Natural killer cell (primary cell): Measurements from ENCODE around the gene NELFE. TPM values are rescaled to one million over a fixed set of nuclear protein-coding genes. Genes with fewer than 3 reads are reported as not detected.

ENCODE experiments used
- ATAC-seq, 3 donors: fragments of 150-1000 bp in 2 of 3; fragments of 200-7000 bp in 1 of 3; cut with Tn5 transposase; 1 replicate in 1 of 3; 2 replicates in 2 of 3; pipeline ENCODE4 v1.10.0; 2021; ENCODE audit warnings: mild to moderate bottlenecking in 2 of 3, moderate library complexity in 2 of 3
- DNase-seq, 2 donors: peaks; one replicate each; pipeline versions ENCODE4 v3.0.0 to v3.0.0-alpha.2; 2013 to 2021; ENCODE audit warnings: mixed read lengths in 1 of 2
- H3K27ac ChIP-seq: one replicate; pipeline ENCODE4 v1.5.1; 2013; ENCODE audit warnings: mild to moderate bottlenecking, low read length
- H3K27me3 ChIP-seq: one replicate; pipeline ENCODE4 v1.6.1; 2013; ENCODE audit warnings: low read length; ENCODE audit not compliant: control insufficient read depth, insufficient read depth
- H3K36me3 ChIP-seq: one replicate; pipeline ENCODE4 v1.6.1; 2013; ENCODE audit warnings: low read length; ENCODE audit not compliant: control insufficient read depth, insufficient read depth
- H3K4me1 ChIP-seq: one replicate; pipeline ENCODE4 v1.6.1; 2013; ENCODE audit warnings: low read length; ENCODE audit not compliant: control insufficient read depth, insufficient read depth
- H3K4me3 ChIP-seq: one replicate; pipeline ENCODE4 v1.5.1; 2013; ENCODE audit warnings: low read length
- H3K9me3 ChIP-seq: one replicate; pipeline ENCODE4 v1.6.1; 2013; ENCODE audit warnings: low read length; ENCODE audit not compliant: control insufficient read depth, insufficient read depth
- H3K27ac Mint-ChIP-seq, 2 donors: one replicate each; pipeline ENCODE4 v1.8.0; 2022; ENCODE audit warnings: mild to moderate bottlenecking in 2 of 2, mixed read lengths in 2 of 2, moderate library complexity in 1 of 2
- H3K27me3 Mint-ChIP-seq, 2 donors: one replicate each; pipeline ENCODE4 v1.8.0; 2022; ENCODE audit warnings: low read depth in 2 of 2, mixed read lengths in 2 of 2
- H3K36me3 Mint-ChIP-seq: one replicate; pipeline ENCODE4 v1.8.0; 2022; ENCODE audit warnings: mixed read lengths
- H3K4me1 Mint-ChIP-seq, 2 donors: one replicate each; pipeline ENCODE4 v1.8.0; 2022; ENCODE audit warnings: mixed read lengths in 2 of 2
- H3K4me3 Mint-ChIP-seq: one replicate; pipeline ENCODE4 v1.8.0; 2022; ENCODE audit warnings: mild to moderate bottlenecking, moderate library complexity, mixed read lengths
- H3K9me3 Mint-ChIP-seq, 2 donors: one replicate each; pipeline ENCODE4 v1.8.0; 2022; ENCODE audit warnings: mixed read lengths in 2 of 2
- CTCF ChIP-seq: fragments of 200-600 bp; IDR thresholded peaks from one replicate; pipeline ENCODE4 v1.8.0; 2022; ENCODE audit warnings: antibody characterized with exemption
- WGBS: methylation state at CpG from one replicate; pipeline ENCODE4 v1.1.7; 2013; ENCODE audit warnings: missing lambda C conversion rate; ENCODE audit not compliant: insufficient coverage; 5-methylcytosine and 5-hydroxymethylcytosine counted together
- intact Hi-C: fragments of 100-400 bp; cut with micrococcal nuclease; formaldehyde crosslinking; loops from one replicate; pipeline ENCODE4 v1.14.2; 2022
- total RNA-seq, 4 donors: library from RNA; stranded (reverse); fragments of 120-200 nt in 1 of 4; gene quantifications; one replicate each; pipeline versions ENCODE4 v1.2.3 to v1.2.4, GENCODE V29; 2013 to 2022

The NELFE gene
- total RNA-seq, 3 donors from 2014 or later (not counting 1 experiment from before 2014, with no cell fraction given): 52.6 to 62.3 (median 56.3) TPM

GRCh38 chr6:31970604-31971271, 12.0 kb upstream of the NELFE start:
- peak overlapping the region; percentile 98 for H3K27ac ChIP-seq
- no peaks in the 10 kb centered on the region for H3K27me3 Mint-ChIP-seq
- H3K9me3 Mint-ChIP-seq: no peaks in the 10 kb centered on the region
- H3K4me1 Mint-ChIP-seq: peaks cover 20 to 42% of the 10 kb centered on the region in 2 donors
- H3K27me3 ChIP-seq: no peaks in the 10 kb centered on the region
- H3K36me3 Mint-ChIP-seq: no peaks in the 10 kb centered on the region
- H3K27ac Mint-ChIP-seq: peak overlapping the region; percentile 93 to 97
- TF ChIP-seq CTCF: no peak
- H3K4me3 ChIP-seq: no peak overlapping the region
- H3K4me1 ChIP-seq: peaks cover 23% of the 10 kb centered on the region
- peak overlapping the region; percentile 93 for H3K4me3 Mint-ChIP-seq
- WGBS: 88% methylated on average over 18 of the region's 18 CpGs
- ATAC-seq (no peak), DNase-seq (peak in 1 of 2 donors; percentile 32)
- H3K36me3 ChIP-seq: peaks cover 48% of the 10 kb centered on the region
- intact Hi-C loops: loop anchor here (10.0 kb wide), 1 partner anchor 224 kb away; the partner anchor contains the start of genes GPSM3 and PBX2
- H3K9me3 ChIP-seq: no peaks in the 10 kb centered on the region

- H3K4me1 Mint-ChIP-seq: peaks cover 20 to 42% of the 10 kb centered on the region in 2 donors
Measured at GRCh38 chr6:31969712-31970603, 11.2 kb upstream of the NELFE start.

DNA sequence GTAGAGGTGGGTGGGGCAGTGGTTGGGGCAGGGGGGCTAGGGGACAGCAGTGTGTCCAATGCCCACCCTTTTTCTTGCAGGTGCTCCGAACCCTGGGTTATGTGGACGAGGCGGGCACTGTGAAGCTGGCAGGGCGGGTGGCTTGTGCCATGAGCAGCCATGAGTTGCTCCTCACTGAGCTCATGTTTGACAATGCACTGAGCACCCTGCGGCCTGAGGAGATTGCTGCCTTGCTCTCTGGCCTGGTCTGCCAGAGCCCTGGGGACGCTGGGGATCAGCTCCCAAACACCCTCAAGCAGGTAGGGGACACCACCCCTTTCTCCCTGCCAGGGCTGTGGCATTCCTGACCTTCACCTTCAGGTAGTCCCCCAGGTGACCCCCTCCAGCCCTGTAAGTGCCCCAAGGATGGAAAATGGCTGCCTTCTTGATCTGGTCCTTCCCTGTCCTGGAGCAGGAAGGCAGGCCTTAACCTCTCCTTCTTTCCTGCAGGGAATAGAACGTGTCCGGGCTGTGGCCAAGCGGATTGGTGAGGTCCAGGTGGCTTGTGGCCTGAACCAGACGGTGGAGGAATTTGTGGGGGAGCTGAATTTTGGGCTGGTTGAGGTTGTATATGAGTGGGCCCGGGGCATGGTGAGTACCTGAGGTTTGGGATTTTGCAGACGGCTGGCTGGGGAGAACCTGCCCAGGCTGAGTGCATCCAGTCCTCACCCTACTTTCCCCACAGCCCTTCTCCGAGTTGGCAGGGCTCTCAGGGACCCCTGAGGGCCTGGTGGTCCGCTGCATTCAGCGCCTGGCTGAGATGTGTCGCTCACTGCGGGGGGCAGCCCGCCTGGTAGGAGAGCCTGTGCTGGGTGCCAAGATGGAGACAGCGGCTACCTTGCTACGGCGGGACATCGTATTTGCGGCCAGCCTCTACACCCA, 10.3 kb upstream of the NELFE start:
- H3K36me3 Mint-ChIP-seq: peaks cover 7% of the 10 kb centered on the region

More at GRCh38 chr6:31969712-31970603, 11.2 kb upstream of the NELFE start:
- peaks cover 5% of the 10 kb centered on the region for H3K36me3 Mint-ChIP-seq
- H3K4me3 Mint-ChIP-seq: peak overlapping the region; percentile 73
- H3K27me3 Mint-ChIP-seq: no peaks in the 10 kb centered on the region
- no peaks in the 10 kb centered on the region for H3K9me3 Mint-ChIP-seq
- Histone ChIP-seq H3K27ac (peak overlapping the region; percentile 98), H3K9me3 (no peaks in the 10 kb centered on the region), H3K4me3 (no peak overlapping the region), H3K4me1 (peaks cover 23% of the 10 kb centered on the region), H3K27me3 (no peaks in the 10 kb centered on the region), H3K36me3 (peaks cover 56% of the 10 kb centered on the region)
- WGBS: 89% methylated on average over 15 of the region's 17 CpGs
- intact Hi-C loops: loop anchor here (10.0 kb wide), 1 partner anchor 225 kb away; the partner anchor contains the start of genes GPSM3 and PBX2
- H3K27ac Mint-ChIP-seq: peak overlapping the region; percentile 93 to 97
- ATAC-seq (no peak), DNase-seq (peak in 1 of 2 donors; percentile 20)
- TF ChIP-seq CTCF: no peak

More for the DNA sequence above, 10.3 kb upstream of the NELFE start:
- no peak for ATAC-seq
- intact Hi-C loops: no loop called here
- H3K27ac ChIP-seq: no peak overlapping the region
- H3K4me1 Mint-ChIP-seq: peaks cover 20 to 42% of the 10 kb centered on the region in 2 donors
- peak overlapping the region; percentile 9 for H3K4me3 Mint-ChIP-seq
- 94% methylated on average over 22 of the region's 23 CpGs for whole genome bisulfite sequencing
- no peaks in the 10 kb centered on the region for H3K27me3 ChIP-seq
- no peaks in the 10 kb centered on the region for H3K9me3 Mint-ChIP-seq
- DNase-seq: no peak
- H3K4me3 ChIP-seq: no peak overlapping the region
- TF ChIP-seq CTCF: no peak
- H3K36me3 ChIP-seq: peaks cover 63% of the 10 kb centered on the region
- no peaks in the 10 kb centered on the region for H3K9me3 ChIP-seq
- H3K27ac Mint-ChIP-seq: peak overlapping the region; percentile 93 to 97
- no peaks in the 10 kb centered on the region for H3K27me3 Mint-ChIP-seq
- peaks cover 23% of the 10 kb centered on the region for H3K4me1 ChIP-seq
